Renal cortex interstitium (tissue), 11 donors: ENCODE measurements around the gene ACAD9. TPM values are rescaled to one million over a fixed set of nuclear protein-coding genes. Genes with fewer than 3 reads are reported as not detected.

Experiments used
- DNase-seq, 11 donors: peaks; one replicate each; pipeline ENCODE4 v3.0.0-alpha.2; 2013; ENCODE audit warnings: low read depth in 9 of 11, low spot score in 4 of 11; ENCODE audit errors: extremely low read depth in 1 of 11
- polyA plus RNA-seq, 3 donors: library from polyadenylated mRNA; unstranded; fragments of 120-200 nt; gene quantifications; one replicate each; pipeline ENCODE4 v1.2.1, GENCODE V29; 2013; ENCODE audit not compliant: insufficient read length in 3 of 3

The ACAD9 gene
- polyA plus RNA-seq, 3 donors = 39.5 to 49.2 (median 39.9) TPM

- DNase-seq = no peak
Observed at GRCh38 chr3:128956440-128956839, 77.0 kb downstream of the ACAD9 start.

Other genes with a start within 250 kb of the ACAD9 start
- gene RPN1, start 228.8 kb upstream of the ACAD9 start, polyA plus RNA-seq = 100 to 1,000 TPM; 207 to 213 (median 213) TPM
- gene RAB7A, start 153.4 kb upstream of the ACAD9 start, polyA plus RNA-seq = 100 to 1,000 TPM; 237 to 300 (median 259) TPM
- 1 to 10 TPM in 2 of 3 donors, under 1 TPM in 1; 0.95 to 1.9 (median 1.6) TPM for gene CFAP92, start 114.5 kb downstream of the ACAD9 start, polyA plus RNA-seq
- gene EFCC1, start 121.7 kb downstream of the ACAD9 start, polyA plus RNA-seq = 1 to 10 TPM; 1.5 to 3.3 (median 2.7) TPM
- 1 to 10 TPM; 1.3 to 2.1 (median 1.4) TPM for gene GP9, start 181.2 kb downstream of the ACAD9 start, polyA plus RNA-seq
- gene RAB43, start 242.2 kb downstream of the ACAD9 start, polyA plus RNA-seq = 1 to 10 TPM; 4.6 to 8.1 (median 6.1) TPM